Measurements from ENCODE around the gene TRABD.
A peak's percentile ranks its signal among the peaks of the same experiment; 100 is the strongest.

The TRABD gene

GRCh38 chr22:50189184-50189848 is 3.6 kb downstream of the TRABD start:
- DNase-seq = no peak

DNA sequence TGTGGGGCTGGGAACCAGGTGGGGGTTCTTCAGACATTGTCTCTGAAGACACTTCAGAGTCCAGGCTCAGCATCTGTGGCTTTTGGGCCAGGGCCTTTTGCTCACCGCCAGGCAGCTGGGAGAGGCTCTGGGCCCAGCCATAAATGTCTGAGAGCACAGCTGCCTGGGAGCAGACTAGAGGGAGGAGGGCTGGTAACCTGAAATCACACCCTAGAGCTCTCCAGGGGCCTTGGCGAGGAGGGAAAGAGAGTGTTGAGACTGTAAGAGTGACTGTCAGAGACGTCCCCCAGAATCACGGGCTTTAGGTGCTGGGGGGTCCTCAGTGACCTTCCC is 4.1 kb downstream of the TRABD start:
- no peak for DNase-seq

DNA sequence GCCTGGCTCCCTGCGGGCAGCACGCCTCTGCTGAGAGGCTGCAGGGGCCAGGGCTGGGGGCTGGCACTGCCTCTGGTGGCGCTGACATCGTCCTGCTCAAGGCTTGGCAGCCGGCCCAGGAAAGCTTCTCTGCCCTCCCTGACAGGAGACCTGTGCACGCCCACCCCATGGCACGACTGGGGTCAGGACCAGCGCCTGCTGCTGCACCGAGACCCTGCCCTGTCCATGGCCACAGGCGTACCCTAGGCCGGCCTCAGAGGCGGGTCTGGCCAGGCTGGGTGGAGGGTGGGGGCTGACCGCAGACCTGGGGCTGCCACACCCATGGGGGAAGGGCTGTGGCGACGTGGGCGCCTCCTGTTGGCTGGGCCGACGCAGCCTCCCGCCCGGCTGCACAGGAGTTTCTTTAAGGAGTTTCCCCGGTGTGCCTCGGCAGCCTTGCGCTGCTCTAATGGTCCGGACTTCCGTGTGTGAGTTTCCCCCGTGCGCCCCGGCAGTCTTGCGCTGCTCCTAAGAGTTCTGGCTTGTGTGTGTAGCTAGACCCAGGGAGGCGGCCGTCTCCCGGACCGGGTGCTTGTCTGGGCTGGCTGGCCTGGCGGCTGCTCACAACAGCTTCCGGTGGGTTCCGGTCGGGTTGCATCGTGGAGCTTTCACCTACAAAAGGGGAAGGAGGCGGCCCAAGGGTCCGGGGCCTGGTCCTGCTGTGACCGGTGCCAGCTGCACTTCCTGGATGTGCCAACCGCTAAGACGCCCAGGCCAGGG is 4.6 kb downstream of the TRABD start:
- peak; percentile 61 to 63 for DNase-seq

GRCh38 chr22:50190941-50191741 is 5.4 kb downstream of the TRABD start:
- peak; percentile 45 to 52 for DNase-seq

DNA sequence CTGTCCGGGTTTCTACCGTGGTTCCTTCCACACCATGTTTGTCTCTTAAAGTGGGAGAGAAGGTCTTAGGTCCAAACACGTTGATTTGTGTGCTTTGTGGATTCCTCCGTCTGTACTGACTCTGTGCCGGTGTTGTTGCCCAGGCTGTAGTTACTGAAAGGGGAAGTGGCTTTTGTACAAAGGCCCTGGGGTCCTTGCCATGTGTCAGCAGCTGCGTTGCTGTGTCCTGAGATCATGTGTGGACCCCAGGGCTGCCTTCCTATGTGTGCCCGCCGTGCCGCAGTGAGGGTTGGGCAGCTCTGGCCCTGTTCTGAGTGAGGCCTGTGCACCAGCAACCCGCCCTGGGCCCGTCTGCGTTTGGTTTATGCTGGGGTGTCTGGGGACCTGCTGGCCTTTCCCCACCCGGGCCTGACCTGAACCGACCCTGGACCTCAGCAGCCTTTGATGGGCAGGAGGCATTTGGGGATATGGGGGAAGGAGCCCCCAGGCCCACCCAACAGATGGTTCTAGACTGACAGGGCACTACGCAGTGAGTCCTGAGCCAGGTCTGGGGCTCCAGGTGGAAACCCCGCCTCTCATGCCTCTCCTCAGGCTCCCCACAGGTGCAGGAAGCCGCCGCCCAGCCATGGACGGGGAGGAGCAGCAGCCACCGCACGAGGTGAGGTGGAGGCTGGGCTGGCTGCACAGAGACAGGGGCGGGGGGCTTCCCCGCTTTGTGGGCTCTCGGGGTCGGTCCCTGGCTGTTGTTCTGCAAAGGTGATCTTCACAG is 6.9 kb downstream of the TRABD start:
- no peak for DNase-seq

- no peak for DNase-seq
Observed at GRCh38 chr22:50193621-50194020, 7.9 kb downstream of the TRABD start.

DNA sequence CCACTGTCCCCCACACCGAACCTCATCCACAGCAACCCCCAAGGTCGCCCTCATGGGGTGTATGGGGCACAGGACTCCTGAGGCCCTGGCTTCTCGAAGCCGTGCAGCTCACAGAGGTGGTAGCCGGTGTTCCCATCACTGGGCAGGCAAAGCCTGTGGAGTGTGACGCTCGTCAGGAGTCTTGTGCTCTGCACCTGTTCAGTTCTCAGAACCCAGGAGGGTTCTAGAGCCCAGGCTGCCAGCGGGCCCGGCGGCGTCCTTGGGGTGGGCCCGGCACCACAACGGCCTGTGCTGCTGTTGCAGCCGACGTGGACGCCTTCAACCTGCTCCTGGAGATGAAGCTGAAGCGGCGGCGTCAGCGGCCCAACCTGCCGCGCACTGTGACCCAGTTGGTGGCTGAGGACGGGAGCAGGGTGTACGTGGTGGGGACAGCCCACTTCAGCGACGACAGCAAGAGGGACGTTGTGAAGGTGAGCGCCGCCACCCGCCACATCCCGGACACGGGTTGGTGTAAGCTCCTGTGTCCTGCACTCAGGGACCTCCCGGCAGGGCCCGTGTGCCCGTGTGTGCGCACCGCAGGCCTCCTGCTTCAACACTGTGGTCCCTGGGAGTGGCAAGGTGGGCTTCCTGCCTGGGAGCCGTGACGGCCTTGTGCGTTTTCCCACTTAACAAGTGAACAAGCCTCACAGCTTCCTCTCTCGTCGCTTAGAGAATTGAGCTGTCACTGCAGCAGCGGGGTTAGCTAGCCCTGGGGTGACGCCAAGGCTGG is 8.5 kb downstream of the TRABD start:
- no peak for DNase-seq

- DNase-seq = no peak
Observed at GRCh38 chr22:50196256-50196655, 10.5 kb downstream of the TRABD start.

GRCh38 chr22:50197000-50197800 is 11.5 kb downstream of the TRABD start:
- DNase-seq = no peak

- no peak for DNase-seq
Observed at GRCh38 chr22:50197856-50198623, 12.3 kb downstream of the TRABD start.

DNA sequence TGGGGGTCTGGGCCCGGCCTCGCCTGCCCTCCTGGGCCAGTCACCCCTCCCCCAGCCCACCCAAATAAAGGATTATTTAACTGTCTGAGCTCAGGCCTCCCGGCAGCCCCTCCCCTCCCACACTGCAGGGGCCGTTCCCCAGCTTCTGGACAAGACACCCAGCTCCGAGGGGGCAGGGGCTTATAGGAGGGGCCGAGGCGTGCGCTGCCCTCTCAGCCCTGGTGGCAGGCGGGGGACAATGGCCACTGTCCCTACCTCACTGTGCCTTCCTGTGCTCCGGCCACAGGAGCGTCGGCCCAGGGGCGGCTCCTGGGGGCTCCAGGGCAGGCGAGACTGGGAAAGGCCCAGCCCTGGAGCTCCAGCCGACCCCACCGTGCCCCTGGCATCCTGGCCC is 12.9 kb downstream of the TRABD start:
- no peak for DNase-seq

DNA sequence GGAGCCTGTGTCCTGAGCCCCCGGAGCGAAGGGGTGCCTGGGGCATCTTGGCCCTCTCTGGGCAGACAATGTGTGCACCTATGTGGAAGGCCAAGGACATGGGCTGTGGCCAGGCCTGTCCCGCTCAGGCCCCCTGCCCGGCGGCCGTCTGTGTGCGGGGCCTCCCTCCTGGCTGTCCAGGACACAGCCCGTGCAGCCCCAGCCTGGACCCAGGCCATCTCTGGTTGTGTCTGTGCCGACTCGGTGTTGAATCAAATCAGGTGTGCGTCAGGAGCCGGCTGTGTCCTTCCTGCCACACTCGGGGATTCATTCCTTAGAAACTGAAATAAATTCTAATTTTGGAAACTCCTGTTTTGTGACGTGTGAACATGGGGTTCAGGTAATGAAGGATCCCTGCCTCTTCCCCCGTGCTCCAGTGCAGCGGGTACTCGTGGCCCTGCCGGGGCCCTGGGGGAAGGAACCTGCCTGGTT is 13.6 kb downstream of the TRABD start:
- no peak for DNase-seq

GRCh38 chr22:50199829-50200460 is 14.2 kb downstream of the TRABD start:
- no peak for DNase-seq

DNA sequence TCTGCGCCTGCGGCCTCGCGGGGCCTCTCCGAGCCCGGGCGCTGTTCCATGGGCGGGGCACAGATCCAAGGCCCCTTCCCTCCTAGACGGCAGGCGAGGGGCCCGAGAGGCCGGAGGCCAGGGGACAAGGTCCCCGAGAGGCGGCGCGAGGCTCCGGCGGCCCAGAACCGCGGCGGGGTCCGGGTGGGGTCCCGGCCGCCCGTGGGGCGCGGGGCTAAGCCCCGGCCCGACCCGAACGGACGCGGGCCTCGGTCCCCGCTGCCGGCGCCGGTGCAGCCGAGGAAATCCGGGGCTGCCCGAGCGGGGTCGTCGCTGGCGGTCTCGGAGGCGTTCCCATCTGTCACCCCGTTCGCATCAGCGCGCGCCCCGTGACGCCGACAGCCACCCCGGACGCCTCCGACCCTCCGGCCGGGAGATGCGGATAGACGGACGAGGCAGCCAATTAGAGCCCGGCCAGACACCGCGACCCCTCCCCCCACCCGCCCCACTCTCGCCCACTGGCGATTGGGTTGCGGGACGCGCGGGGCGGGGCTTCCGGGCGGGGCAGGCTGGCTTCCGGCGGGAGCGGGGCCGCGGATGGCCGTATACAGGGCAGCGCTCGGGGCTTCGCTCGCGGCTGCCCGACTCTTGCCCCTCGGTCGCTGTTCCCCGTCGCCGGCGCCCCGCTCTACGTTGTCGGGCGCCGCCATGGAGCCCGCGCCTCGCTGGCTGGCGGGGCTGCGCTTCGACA is 14.9 kb downstream of the TRABD start, which contains the start of gene SELENOO:
Gene SELENOO, plus strand, starts transcription at position 551 of the 730 bp plus-strand sequence. Its CDS starts 26 bp downstream, at position 577.
- peak; percentile 89 to 90 for DNase-seq

DNA sequence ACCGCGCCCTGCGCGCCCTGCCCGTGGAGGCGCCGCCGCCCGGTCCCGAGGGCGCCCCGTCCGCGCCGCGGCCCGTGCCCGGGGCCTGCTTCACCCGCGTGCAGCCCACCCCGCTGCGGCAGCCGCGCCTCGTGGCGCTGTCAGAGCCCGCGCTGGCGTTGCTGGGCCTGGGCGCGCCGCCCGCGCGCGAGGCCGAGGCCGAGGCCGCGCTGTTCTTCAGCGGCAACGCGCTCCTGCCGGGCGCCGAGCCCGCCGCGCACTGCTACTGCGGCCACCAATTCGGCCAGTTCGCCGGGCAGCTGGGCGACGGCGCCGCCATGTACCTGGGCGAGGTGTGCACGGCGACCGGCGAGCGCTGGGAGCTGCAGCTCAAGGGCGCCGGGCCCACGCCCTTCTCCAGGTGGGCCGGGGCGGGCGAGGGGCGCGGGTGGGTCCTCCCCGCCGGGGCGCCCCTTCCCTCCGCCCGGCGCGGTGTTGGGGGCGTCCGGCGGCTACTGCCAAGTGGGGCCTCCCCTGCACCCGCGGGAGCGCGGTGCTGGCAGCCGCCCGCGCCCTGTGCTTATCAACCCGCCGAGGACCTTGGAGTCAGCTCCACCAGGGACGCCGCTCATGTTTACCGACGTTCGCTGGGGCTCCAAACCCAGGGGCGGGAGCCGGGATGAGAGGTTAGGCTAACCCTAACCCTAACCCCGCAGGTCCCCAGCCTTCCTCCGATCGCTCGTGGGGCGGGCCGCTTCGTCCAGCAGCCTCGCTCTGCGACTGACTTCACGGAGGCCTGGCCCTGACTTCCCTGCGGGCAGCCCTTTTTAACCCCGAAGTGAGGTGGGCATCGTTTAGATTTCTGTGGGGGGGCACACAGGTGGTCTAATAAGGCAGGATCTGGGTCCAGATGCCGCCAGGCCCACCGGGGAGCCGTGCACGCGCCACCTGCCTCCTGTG is 15.7 kb downstream of the TRABD start:
- DNase-seq = no peak

- DNase-seq = no peak
Observed at GRCh38 chr22:50202130-50202666, 16.5 kb downstream of the TRABD start.

GRCh38 chr22:50203288-50203687 is 17.6 kb downstream of the TRABD start:
- no peak for DNase-seq

GRCh38 chr22:50204571-50204970 is 18.9 kb downstream of the TRABD start:
- no peak for DNase-seq
